H1 (cell line): ENCODE results near the gene ORAI3. TPM values are rescaled to one million over a fixed set of nuclear protein-coding genes. Genes with fewer than 3 reads are reported as not detected.

ENCODE experiments used
- CTCF ChIA-PET: fragments of 300-600 bp; sonication (Branson Sonifier 250); formaldehyde crosslinking; loops from one replicate; lab custom pipeline; 2021; ENCODE audit not compliant: partially characterized antibody; lab: Charles Lee
- POLR2A ChIA-PET: fragments of 300-600 bp; sonication (Branson Sonifier 250); formaldehyde crosslinking; loops from one replicate; lab custom pipeline; 2021; ENCODE audit warnings: inconsistent platforms; ENCODE audit not compliant: partially characterized antibody; lab: Charles Lee
- DNase-seq, 2 experiments: peaks; one replicate each; pipeline versions ENCODE4 v3.0.0 to v3.0.0-alpha.2; 2010 to 2022; ENCODE audit warnings: low spot score in 2 of 2, low read depth in 1 of 2, mixed read lengths in 1 of 2
- FAIRE-seq: peaks from 2 replicates; lab custom pipeline; 2011; peaks lifted over from hg19 to GRCh38; lab: Jason Lieb, UNC
- H2AFZ ChIP-seq: 2 replicates; pipeline ENCODE4 v1.8.1; 2012; ENCODE audit warnings: low read length, inconsistent platforms
- H2AK5ac ChIP-seq: 2 replicates; pipeline ENCODE4 v1.6.1; 2013; ENCODE audit warnings: low read depth, low read length
- H2BK120ac ChIP-seq: replicated peaks from 2 replicates; pipeline ENCODE3; 2013; ENCODE audit warnings: low read depth, low read length, inconsistent platforms
- H2BK12ac ChIP-seq: 2 replicates; pipeline ENCODE4 v1.6.1; 2013; ENCODE audit warnings: low read depth, low read length
- H2BK15ac ChIP-seq: 2 replicates; pipeline ENCODE4 v1.6.1; 2013; ENCODE audit warnings: low read length
- H2BK20ac ChIP-seq: 2 replicates; pipeline ENCODE4 v1.6.1; 2013; ENCODE audit warnings: low read length
- H2BK5ac ChIP-seq: 2 replicates; pipeline ENCODE4 v1.6.1; 2013; ENCODE audit warnings: low read depth, low read length
- H3K14ac ChIP-seq: 2 replicates; pipeline ENCODE4 v1.6.1; 2013; ENCODE audit warnings: inconsistent platforms; ENCODE audit not compliant: insufficient read length
- H3K18ac ChIP-seq: 2 replicates; pipeline ENCODE4 v1.6.1; 2013; ENCODE audit warnings: low read length; ENCODE audit errors: extremely low read depth
- H3K23ac ChIP-seq: 2 replicates; pipeline ENCODE4 v1.6.1; 2013; ENCODE audit warnings: inconsistent platforms; ENCODE audit not compliant: insufficient read length
- H3K23me2 ChIP-seq: 2 replicates; pipeline ENCODE4 v1.6.1; 2013; ENCODE audit warnings: low read depth, low read length
- H3K27ac ChIP-seq: 2 replicates; pipeline ENCODE4 v1.6.1; 2011; ENCODE audit warnings: low read depth, low read length, inconsistent platforms
- H3K27me3 ChIP-seq, 4 experiments: replicated peaks in 1 of 4; 1 replicate in 1 of 4; 2 replicates in 3 of 4; pipeline versions ENCODE4 v1.6.1 to v1.8.1; 2011 to 2013; ENCODE audit warnings: low read length in 3 of 4, mild to moderate bottlenecking in 3 of 4, inconsistent platforms in 2 of 4, mixed read lengths in 2 of 4, moderate library complexity in 1 of 4; ENCODE audit not compliant: control insufficient read depth in 3 of 4, insufficient read depth in 3 of 4; ENCODE audit errors: extremely low read depth in 1 of 4
- H3K36me3 ChIP-seq, 4 experiments: 2 replicates each; pipeline versions ENCODE4 v1.6.1 to v1.8.1; 2011 to 2013; ENCODE audit warnings: mild to moderate bottlenecking in 4 of 4, low read length in 3 of 4, moderate library complexity in 2 of 4, control low read depth in 1 of 4, inconsistent platforms in 1 of 4; ENCODE audit not compliant: insufficient read depth in 4 of 4, control insufficient read depth in 2 of 4
- H3K4ac ChIP-seq: replicated peaks from 2 replicates; pipeline ENCODE3; 2013; ENCODE audit warnings: low read length, low read depth, mixed read lengths, inconsistent platforms; ENCODE audit not compliant: insufficient read length
- H3K4me1 ChIP-seq, 4 experiments: replicated peaks in 1 of 4; 1 replicate in 1 of 4; 2 replicates in 3 of 4; pipeline versions ENCODE4 v1.6.1 to v1.8.1; 2011 to 2013; ENCODE audit warnings: low read length in 3 of 4, inconsistent platforms in 2 of 4, mixed read lengths in 1 of 4; ENCODE audit not compliant: insufficient read depth in 4 of 4, control insufficient read depth in 3 of 4
- H3K4me2 ChIP-seq, 2 experiments: 2 replicates each; pipeline versions ENCODE4 v1.6.1 to v1.8.1; 2011 to 2013; ENCODE audit warnings: low read depth in 2 of 2, low read length in 2 of 2, control low read depth in 1 of 2, inconsistent platforms in 1 of 2, mild to moderate bottlenecking in 1 of 2; ENCODE audit not compliant: insufficient read depth in 1 of 2
- H3K4me3 ChIP-seq, 4 experiments: fragments of 200-600, 300-600 bp in 1 of 4; sonication (generic), shearing (Covaris generic), sonication (Bioruptor Twin) in 1 of 4; 2 replicates each; pipeline versions ENCODE4 v1.5.1 to v1.8.1; 2011 to 2016; ENCODE audit warnings: low read length in 4 of 4, low read depth in 3 of 4, control low read depth in 2 of 4, inconsistent platforms in 2 of 4, mild to moderate bottlenecking in 2 of 4, mixed read lengths in 1 of 4, moderate library complexity in 1 of 4; ENCODE audit not compliant: insufficient read depth in 2 of 4; ENCODE audit errors: extremely low read depth in 1 of 4
- H3K56ac ChIP-seq: replicated peaks from 2 replicates; pipeline ENCODE3; 2013; ENCODE audit warnings: low read depth, mild to moderate bottlenecking, mixed read lengths, low read length, inconsistent platforms; ENCODE audit not compliant: insufficient read length
- H3K79me1 ChIP-seq: 2 replicates; pipeline ENCODE4 v1.6.1; 2013; ENCODE audit warnings: low read depth, low read length, control low read depth
- H3K79me2 ChIP-seq, 2 experiments: 2 replicates each; pipeline versions ENCODE4 v1.6.1 to v1.8.1; 2012 to 2013; ENCODE audit warnings: low read length in 2 of 2, mild to moderate bottlenecking in 2 of 2, inconsistent platforms in 1 of 2; ENCODE audit not compliant: insufficient read depth in 2 of 2, control insufficient read depth in 1 of 2
- H3K9ac ChIP-seq, 4 experiments: replicated peaks in 1 of 4; 1 replicate in 1 of 4; 2 replicates in 3 of 4; pipeline versions ENCODE4 v1.6.1 to v1.8.1; 2011 to 2013; ENCODE audit warnings: low read depth in 3 of 4, low read length in 3 of 4, control low read depth in 2 of 4, mild to moderate bottlenecking in 2 of 4, moderate library complexity in 2 of 4, inconsistent platforms in 1 of 4; ENCODE audit errors: extremely low read depth in 1 of 4
- H3K9me3 ChIP-seq, 2 experiments: 2 replicates each; pipeline versions ENCODE4 v1.6.1 to v1.8.1; 2012 to 2013; ENCODE audit warnings: mild to moderate bottlenecking in 2 of 2, moderate library complexity in 2 of 2, control low read depth in 1 of 2, inconsistent platforms in 1 of 2, low read depth in 1 of 2, low read length in 1 of 2, mixed read lengths in 1 of 2; ENCODE audit not compliant: insufficient read depth in 2 of 2
- H4K20me1 ChIP-seq, 2 experiments: replicated peaks in 1 of 2; 2 replicates each; pipeline versions ENCODE3 to v1.8.1; 2011 to 2013; ENCODE audit warnings: inconsistent platforms in 2 of 2, low read length in 2 of 2, mild to moderate bottlenecking in 1 of 2; ENCODE audit not compliant: insufficient read depth in 2 of 2, control insufficient read depth in 1 of 2
- H4K5ac ChIP-seq: 2 replicates; pipeline ENCODE4 v1.6.1; 2013; ENCODE audit warnings: low read length, low read depth, mixed read lengths, inconsistent platforms; ENCODE audit not compliant: insufficient read length
- H4K8ac ChIP-seq: 2 replicates; pipeline ENCODE4 v1.8.0; 2013; ENCODE audit warnings: mild to moderate bottlenecking, moderate library complexity, low read length, inconsistent platforms; ENCODE audit not compliant: insufficient read depth; ENCODE audit errors: extremely low read depth
- H4K91ac ChIP-seq: replicated peaks from 2 replicates; pipeline ENCODE3; 2013; ENCODE audit warnings: low read length, mixed read lengths, inconsistent platforms; ENCODE audit not compliant: insufficient read length
- EZH2 ChIP-seq: fragments of 200-600 bp; sonication (generic); IDR thresholded peaks from 2 replicates; pipeline ENCODE4 v1.7.1; 2012; ENCODE audit warnings: low read depth, mild to moderate bottlenecking, moderate library complexity, low read length, inconsistent platforms; ENCODE audit not compliant: severe bottlenecking
- MAFK ChIP-seq: IDR thresholded peaks from 2 replicates; pipeline ENCODE4 v1.6.1; 2012; ENCODE audit warnings: low read depth, mild to moderate bottlenecking, improper control_type of control experiment, low read length
- POU5F1 ChIP-seq: IDR thresholded peaks from 2 replicates; pipeline ENCODE4 v1.6.1; 2011; ENCODE audit warnings: low read depth, mild to moderate bottlenecking, low read length, moderate library complexity
- SIRT6 ChIP-seq: IDR thresholded peaks from one replicate; pipeline ENCODE4 v1.7.1; 2012; ENCODE audit warnings: low read length, inconsistent platforms
- SIX5 ChIP-seq: IDR thresholded peaks from 2 replicates; pipeline ENCODE4 v1.6.1; 2011; ENCODE audit warnings: mild to moderate bottlenecking, low read depth, low read length
- TEAD4 ChIP-seq: IDR thresholded peaks from 2 replicates; pipeline ENCODE4 v1.6.1; 2012; ENCODE audit warnings: low read depth, low read length, inconsistent platforms, mixed read lengths
- WGBS, 2 experiments: shearing (Covaris generic) in 1 of 2; methylation state at CpG; one replicate each; pipeline versions ENCODE4 v1.1.6 to v1.1.7; 2013 to 2015; ENCODE audit warnings: low lambda C conversion rate in 2 of 2, mixed read lengths in 2 of 2, inconsistent platforms in 1 of 2, low coverage in 1 of 2, missing lambda C conversion rate in 1 of 2; ENCODE audit not compliant: insufficient replicate concordance in 2 of 2, insufficient coverage in 1 of 2, insufficient read length in 1 of 2; ENCODE audit errors: extremely low coverage in 1 of 2, missing lambda C conversion rate in 1 of 2; 5-methylcytosine and 5-hydroxymethylcytosine counted together
- polyA plus RNA-seq, 7 experiments: library from polyadenylated mRNA; depleted of rRNA in 3 of 7; stranded (reverse) in 5 of 7; unstranded in 2 of 7; fragments of >200 nt in 5 of 7; fragments of 200-250 nt in 2 of 7; gene quantifications; 1 replicate in 5 of 7; 2 replicates in 1 of 7; 4 replicates in 1 of 7; pipeline versions ENCODE4 v1.2.1 to v1.2.3, GENCODE V29; 2011 to 2013; ENCODE audit warnings: missing spikeins in 2 of 7, mixed read lengths in 2 of 7
- total RNA-seq: library from RNA; stranded (reverse); fragmentation: NEBNext Ultra II Directional; extraction: Animal tissue kit (Norgen Biotek cat#: 25700); gene quantifications from 2 replicates; pipeline ENCODE4 v1.2.1, GENCODE V29; 2021

Gene ORAI3
- total and polyA plus RNA-seq, 2 of the 8 experiments (the other 6 are each of a cell fraction or from before 2014, with no cell fraction given): 8.7 to 24.5 TPM

DNA sequence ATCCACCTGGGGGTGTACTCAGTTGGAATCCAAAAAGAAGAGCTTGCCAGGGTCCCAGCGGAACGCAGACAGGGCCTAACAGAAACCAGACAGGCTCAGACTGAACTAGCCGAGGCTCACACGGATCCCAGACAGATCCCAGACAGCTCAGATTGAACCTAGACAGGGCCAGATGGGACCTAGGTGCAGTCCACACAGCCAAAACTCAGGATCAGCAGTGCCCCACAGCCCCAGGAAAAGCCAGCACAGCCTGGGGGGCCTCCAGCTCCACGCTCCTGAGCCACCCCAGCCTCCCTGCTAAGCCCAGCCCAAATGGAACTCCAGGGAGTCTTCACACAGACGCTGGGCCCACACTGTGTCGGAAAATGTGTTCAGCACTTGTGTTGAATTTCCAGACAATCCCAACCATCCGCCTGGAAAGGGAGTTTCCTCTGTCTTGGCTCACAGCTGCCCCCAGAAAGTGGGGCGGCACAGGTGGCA lies 54.0 kb downstream of the ORAI3 start:
- DNase-seq (no peak), FAIRE-seq (no peak)
- H2BK12ac ChIP-seq: no peak overlapping the region
- no peak overlapping the region for H2BK5ac ChIP-seq
- H3K4me1 ChIP-seq: peaks cover under 1 to 5% (median 3%) of the 10 kb centered on the region in 4 experiments
- no peaks in the 10 kb centered on the region; the same call in 1 of the 2 replicates for H3K23me2 ChIP-seq
- H3K14ac ChIP-seq: no peak overlapping the region
- peak overlapping the region; percentile 18; the same call in 1 of the 2 replicates for H4K8ac ChIP-seq
- no peaks in the 10 kb centered on the region for H3K79me2 ChIP-seq
- H3K18ac ChIP-seq: no peak overlapping the region
- ChIA-PET POLR2A (interaction anchor here (0.5 to 3.0 kb wide), 8 partner anchors 17 to 199 kb away, joined by 3 to 14 read pairs (median 4); partner anchors contain the start of gene HSD3B7), CTCF (interaction anchor here (0.7 to 2.5 kb wide), 6 partner anchors 18 to 711 kb away, joined by 3 to 12 read pairs (median 6); partner anchors contain the start of gene HSD3B7)
- no peak overlapping the region for H2BK15ac ChIP-seq
- no peak overlapping the region for H3K56ac ChIP-seq
- no peak overlapping the region for H2BK120ac ChIP-seq
- H2AK5ac ChIP-seq: no peak overlapping the region
- 89% methylated on average over 9 of the region's 9 CpGs; no CpG with 5 or more reads in 1 of the 2 experiments for WGBS, 2 experiments
- no peak overlapping the region for H3K27ac ChIP-seq
- H2AFZ ChIP-seq: no peak overlapping the region
- no peak for TF ChIP-seq SIRT6
- TF ChIP-seq EZH2: no peak
- TF ChIP-seq MAFK: no peak
- no peak for TF ChIP-seq POU5F1
- no peak for TF ChIP-seq SIX5
- TF ChIP-seq TEAD4: no peak
- no peak overlapping the region for H2BK20ac ChIP-seq
- H3K79me1 ChIP-seq: 0 out of 2 replicates have a peak, but pooled peaks cover 8% of the 10 kb centered on the region
- no peak overlapping the region for H3K4ac ChIP-seq
- H3K4me3 ChIP-seq: no peak overlapping the region
- peaks cover 0 to 2% of the 10 kb centered on the region in 2 experiments for H4K20me1 ChIP-seq
- H3K36me3 ChIP-seq: no peaks in the 10 kb centered on the region
- H3K4me2 ChIP-seq: no peak overlapping the region
- no peak overlapping the region for H3K23ac ChIP-seq
- no peak overlapping the region for H4K91ac ChIP-seq
- no peak overlapping the region for H4K5ac ChIP-seq
- no peaks in the 10 kb centered on the region for H3K9me3 ChIP-seq
- H3K9ac ChIP-seq: no peak overlapping the region
- H3K27me3 ChIP-seq: no peaks in the 10 kb centered on the region; a peak in 1 of 7 replicates
